NCI-H2171 treated with DMSO at 0.1 percent for 48 hours (cell line): ENCODE measurements around the gene RRP12.
"Not testable (repeated sequence)": the region's sequence is repeated elsewhere in the genome, so short reads cannot be mapped to it uniquely, and the experiment has no call there.

ENCODE experiments used
- DNase-seq: peaks from one replicate; lab custom pipeline; 2025; lab: John Stamatoyannopoulos, UW

RRP12 gene

DNA sequence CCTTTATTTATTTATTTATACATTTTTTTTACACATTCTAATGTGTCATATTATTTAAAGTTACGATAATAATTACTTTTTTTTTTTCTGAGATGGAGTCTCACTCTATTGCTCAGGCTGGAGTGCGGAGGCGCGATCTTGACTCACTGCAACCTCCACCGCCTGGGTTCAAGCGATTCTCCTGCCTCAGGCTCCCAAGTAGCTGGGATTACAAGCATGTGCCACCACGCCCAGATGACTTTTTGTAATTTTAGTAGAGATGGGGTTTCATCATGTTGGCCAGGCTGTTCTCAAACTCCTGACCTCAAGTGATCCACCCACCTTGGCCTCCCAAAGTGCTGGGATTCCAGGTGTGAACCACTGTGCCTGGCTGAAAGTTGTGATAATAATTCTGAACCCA is 5.3 kb upstream of the RRP12 start:
- DNase-seq: not testable (repeated sequence)

DNA sequence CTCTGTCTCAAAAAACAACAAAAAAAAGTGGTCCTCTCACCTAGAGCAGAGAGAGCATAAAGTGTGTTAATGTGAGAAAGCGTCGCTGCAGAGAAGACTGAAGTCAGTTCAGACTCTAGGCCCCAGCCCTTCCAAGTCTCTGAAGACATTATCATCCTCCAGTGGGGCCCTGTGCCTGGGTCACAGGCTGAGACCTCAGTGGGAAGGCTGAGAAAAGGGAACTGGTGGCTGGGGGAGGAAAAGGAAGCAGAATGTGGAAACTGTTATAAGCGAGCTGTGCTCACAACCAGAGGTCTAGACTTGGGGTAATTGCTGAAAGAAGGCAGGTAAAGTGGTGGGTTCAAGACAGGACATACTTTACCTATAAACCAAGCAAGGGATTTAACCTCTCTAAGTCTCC is 4.9 kb upstream of the RRP12 start:
- DNase-seq: no peak

DNA sequence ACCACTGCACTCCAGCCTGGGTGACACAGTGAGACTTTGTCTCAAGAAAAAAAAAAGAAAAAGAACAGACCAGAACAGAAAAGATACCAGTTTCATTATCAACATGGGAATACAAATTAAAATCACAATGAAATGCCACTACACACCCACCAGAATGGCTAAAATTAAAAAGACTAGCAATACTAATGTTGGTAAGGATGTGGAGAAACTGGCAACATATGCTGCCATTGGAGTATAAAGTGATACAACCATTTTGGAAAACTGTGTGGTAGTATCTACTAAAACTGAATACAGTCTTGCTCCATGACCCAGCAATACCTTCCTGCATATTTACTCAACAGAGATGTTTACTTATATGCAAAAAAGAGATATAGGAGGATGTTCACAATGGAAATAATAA is 2.9 kb upstream of the RRP12 start:
- no peak for DNase-seq

- DNase-seq: no peak
Observed at GRCh38 chr10:97401455-97401919, 347 bp upstream of the RRP12 start.

GRCh38 chr10:97399843-97400545 is 1.1 kb downstream of the RRP12 start:
- peak; percentile 24 for DNase-seq

- DNase-seq: no peak
Observed at GRCh38 chr10:97396056-97396455, 5.1 kb downstream of the RRP12 start.

DNA sequence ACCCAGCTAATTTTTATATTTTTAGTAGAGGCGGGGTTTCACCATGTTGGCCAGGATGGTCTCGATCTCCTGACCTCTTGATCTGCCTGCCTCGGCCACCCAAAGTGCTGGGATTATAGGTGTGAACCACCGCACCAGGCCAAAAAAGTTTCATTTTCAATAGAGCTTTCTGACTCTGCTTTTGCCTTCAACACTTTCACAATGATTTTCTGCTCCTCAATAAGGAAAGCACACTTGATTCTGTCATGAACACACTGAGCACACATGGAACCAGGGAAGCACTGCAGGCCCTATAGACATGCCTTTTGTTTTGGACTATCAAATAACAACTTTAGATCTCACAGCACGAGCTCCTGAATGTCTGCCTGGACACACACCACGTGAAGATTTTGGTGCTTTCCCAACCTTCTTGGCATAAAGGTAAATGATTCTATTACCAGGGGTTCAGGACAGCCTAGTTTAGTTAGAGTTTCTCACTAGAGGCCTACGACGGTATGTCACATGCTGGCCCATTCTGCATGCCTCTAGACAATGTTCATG is 8.0 kb downstream of the RRP12 start:
- DNase-seq: no peak

GRCh38 chr10:97390091-97390490 is 11.0 kb downstream of the RRP12 start:
- no peak for DNase-seq

GRCh38 chr10:97388152-97388551 is 13.0 kb downstream of the RRP12 start:
- no peak for DNase-seq

DNA sequence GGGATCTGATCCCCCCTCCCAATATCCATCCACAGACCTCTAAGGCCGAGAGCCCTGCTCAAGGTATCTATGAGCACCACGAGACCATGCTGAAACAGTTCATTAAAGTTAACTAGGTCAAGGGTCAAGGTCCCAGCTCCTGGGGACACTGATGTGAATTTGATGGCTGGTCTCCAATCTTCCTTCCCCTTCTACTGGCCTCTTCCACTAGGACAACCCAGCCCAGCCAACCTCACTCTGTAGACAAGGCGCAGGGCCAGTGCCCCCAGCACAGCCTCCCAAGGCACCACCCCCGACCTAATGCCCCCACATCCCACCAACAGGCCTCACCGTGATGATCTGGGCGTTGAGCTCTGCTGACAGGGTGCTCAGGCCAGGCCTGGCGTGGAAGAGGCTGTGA is 15.6 kb downstream of the RRP12 start:
- DNase-seq: no peak

- DNase-seq: no peak
Observed at GRCh38 chr10:97384641-97385040, 16.5 kb downstream of the RRP12 start.

DNA sequence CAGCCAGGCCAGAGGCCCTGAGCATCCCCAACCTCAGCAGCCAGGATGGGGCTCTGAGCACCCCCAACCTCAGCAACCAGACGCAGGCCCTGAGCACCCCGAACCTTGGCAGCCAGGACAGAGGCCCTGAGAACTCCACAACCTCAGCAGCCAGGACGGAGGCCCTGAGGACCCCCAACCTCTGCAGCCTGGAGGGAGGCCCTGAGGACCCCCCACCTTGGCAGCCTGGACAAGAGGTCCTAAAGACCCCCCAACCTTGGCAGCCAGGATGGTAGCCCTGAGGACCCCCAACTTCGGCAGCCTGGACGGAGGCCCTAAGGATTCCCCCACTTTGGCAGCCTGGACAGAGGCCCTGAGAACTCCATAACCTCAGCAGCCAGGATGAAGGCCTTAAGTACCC is 17.0 kb downstream of the RRP12 start:
- DNase-seq: no peak

- no peak for DNase-seq
Observed at GRCh38 chr10:97383159-97383558, 18.0 kb downstream of the RRP12 start.

DNA sequence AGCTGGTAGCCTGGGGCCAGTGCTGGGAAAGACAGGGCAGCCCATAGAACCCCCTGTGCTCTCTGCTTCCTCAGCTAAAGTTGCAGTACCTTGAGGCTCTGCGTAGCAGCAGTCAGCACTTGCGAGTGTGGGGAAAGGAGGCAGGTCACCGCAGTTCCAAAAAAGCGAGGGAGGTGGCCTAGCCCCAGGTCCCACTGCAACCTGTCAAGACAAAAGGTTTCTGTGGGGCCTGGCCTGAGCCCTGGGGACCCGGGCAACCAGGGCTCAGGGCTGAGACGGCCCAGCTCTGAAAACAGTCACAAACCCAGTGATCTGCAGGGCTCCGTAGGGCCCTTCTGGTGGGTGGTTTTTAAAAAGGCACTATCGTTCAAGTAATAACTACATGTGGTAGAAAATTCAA is 19.5 kb downstream of the RRP12 start:
- DNase-seq: no peak

- no peak for DNase-seq
Observed at GRCh38 chr10:97380516-97380915, 20.6 kb downstream of the RRP12 start.

DNA sequence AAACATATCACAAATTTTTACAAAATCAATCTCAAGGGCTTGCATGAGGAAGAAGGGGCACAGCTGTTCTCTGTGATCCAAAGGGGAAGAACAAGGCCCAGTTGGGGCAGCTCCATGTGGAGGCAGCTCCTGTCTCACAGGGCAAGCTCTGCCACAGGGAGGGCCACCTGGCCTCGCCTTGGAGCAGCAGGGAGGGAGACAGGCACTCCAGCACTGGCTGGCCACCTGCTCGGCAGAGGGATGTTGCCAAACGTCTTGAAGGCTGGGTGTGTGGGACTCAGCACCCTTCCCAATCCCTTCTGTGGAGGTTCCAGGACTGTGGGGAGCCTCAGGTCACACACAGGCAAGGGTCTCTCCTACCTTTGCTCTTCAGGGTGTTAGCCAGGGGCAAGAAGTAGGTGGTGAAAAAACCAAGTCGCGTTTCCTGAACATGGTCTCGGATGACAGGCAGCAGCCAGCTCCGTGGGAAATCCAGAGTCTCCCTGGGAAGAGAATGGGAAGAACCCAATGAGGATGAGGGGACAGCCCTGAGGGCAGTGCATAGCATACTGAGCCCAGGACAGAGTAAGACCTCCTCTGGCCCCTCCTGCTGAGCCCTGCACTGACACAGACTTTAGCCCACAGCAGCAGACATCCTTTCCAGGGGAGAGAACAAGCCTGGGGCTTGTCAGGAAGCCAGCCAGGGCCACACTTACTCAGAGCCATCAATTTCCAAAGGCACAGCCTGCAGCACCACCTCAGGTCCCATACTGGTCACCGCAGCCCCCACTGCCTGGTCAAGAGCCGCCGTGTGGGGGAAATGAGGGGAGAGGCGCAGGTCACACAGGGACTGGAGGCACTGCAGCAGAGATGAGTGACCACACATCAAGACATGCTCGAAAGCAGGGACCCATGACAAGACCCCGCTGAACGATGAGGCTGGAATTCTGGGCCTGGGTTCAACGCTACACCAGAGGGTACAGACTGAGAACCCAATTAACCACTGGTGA is 21.9 kb downstream of the RRP12 start:
- peak; percentile 31 for DNase-seq

GRCh38 chr10:97376413-97376812 is 24.7 kb downstream of the RRP12 start:
- no peak for DNase-seq

- no peak for DNase-seq
Observed at GRCh38 chr10:97373456-97373855, 27.7 kb downstream of the RRP12 start.

GRCh38 chr10:97372233-97372875 is 28.8 kb downstream of the RRP12 start:
- DNase-seq: no peak

DNA sequence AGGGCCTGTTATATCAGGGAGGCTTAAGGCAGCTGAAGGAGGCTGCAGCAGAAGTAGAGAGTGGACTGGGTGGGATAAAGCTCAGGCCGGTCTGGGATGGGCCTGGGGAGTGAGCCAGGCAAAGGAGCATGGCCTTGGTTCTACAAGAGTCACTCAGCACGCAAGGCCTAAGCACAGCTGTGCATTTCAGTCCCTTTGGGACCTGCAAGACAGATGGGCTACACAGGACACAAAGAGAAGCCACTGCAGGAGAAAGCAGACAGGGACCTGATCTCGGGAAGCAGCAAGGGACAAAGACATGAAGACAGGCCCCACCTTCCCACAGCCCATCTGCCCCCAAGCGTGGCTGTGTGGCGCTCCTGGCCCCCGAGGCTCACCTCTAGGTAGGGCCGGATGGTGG is 29.4 kb downstream of the RRP12 start:
- DNase-seq: peak; percentile 37

DNA sequence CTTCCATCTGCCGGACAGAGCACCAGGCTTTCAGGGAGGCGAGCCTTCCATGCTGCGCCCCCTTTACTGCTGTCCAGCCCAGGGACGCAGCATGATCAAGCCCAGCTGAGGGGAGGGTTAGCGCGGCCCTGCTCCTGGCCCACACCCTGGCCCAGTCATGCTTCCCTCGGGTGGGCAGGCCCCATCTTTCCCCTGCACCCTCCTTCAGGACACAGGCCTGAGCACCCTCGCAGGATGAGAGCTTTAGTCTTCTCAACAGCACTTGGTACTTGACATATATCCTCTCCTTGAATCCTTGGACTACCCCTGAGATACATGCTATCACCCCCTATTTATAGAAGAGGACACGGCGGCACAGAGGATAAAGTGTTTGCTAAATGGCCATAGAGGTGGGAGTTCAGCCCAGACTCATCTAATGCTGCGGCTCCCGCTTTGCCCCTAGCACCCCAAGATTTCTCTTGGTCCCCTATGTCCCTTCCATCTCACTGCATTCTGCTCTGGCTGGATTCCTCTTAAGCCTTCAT is 34.0 kb downstream of the RRP12 start:
- no peak for DNase-seq

- no peak for DNase-seq
Observed at GRCh38 chr10:97366572-97366971, 34.6 kb downstream of the RRP12 start.
